HG02870 (cell line): Measurements from ENCODE around the gene MORC1.
"Not testable (repeated sequence)": the region's sequence is repeated elsewhere in the genome, so short reads cannot be mapped to it uniquely, and the experiment has no call there.

ENCODE experiments used
- ATAC-seq: cut with Tn5 transposase; IDR thresholded peaks from one replicate; pipeline ENCODE4 v1.9.1; 2021; ENCODE audit warnings: mild to moderate bottlenecking, moderate library complexity; ENCODE audit not compliant: unreplicated experiment

The MORC1 gene, protein sequence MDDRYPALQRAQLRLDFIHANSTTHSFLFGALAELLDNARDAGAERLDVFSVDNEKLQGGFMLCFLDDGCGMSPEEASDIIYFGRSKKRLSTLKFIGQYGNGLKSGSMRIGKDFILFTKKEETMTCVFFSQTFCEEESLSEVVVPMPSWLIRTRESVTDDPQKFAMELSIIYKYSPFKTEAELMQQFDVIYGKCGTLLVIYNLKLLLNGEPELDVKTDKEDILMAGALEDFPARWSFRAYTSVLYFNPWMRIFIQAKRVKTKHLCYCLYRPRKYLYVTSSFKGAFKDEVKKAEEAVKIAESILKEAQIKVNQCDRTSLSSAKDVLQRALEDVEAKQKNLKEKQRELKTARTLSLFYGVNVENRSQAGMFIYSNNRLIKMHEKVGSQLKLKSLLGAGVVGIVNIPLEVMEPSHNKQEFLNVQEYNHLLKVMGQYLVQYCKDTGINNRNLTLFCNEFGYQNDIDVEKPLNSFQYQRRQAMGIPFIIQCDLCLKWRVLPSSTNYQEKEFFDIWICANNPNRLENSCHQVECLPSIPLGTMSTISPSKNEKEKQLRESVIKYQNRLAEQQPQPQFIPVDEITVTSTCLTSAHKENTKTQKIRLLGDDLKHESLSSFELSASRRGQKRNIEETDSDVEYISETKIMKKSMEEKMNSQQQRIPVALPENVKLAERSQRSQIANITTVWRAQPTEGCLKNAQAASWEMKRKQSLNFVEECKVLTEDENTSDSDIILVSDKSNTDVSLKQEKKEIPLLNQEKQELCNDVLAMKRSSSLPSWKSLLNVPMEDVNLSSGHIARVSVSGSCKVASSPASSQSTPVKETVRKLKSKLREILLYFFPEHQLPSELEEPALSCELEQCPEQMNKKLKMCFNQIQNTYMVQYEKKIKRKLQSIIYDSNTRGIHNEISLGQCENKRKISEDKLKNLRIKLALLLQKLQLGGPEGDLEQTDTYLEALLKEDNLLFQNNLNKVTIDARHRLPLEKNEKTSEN

DNA sequence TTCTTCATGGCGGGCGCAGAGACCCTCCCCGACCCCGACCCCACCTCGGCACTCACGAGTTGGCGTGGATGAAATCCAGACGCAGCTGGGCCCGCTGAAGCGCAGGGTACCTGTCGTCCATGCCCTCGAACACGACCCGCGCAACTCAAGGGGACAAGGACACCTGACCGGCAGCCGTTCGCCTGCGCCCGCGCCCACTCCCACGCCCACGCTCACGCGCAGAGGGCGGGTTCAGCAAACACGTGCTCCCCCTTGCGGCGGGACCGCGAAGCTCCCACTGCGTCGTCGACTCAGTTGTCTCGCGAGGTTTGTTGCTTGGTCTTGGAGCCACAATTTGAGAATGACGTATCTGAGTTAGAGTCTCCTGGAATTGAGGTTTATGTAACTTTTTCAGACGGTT is at the start of gene MORC1:
Gene MORC1 (minus strand): TSS at position 196 of the 400 bp plus-strand sequence. CDS start 75 bp downstream, at position 121.
- ATAC-seq, result no peak

DNA sequence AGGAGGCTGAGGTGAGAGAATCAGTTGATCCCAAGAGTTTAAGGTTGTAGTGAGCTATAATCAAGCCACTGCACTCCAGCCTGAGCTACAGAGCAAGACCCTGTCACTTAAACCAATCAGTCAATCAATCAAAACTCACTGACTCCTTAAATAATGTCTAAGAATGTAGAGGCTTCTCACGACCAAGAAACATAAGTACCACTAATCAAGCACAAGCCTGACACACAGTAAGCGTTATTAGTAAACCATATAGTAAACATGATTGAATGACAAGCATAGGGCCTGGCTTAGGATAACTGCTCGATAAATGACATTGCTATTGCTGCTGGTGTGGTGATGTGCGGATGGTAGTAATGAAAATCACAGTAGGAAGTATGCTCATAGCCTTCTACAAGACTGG is 48.0 kb upstream of the MORC1 start:
- ATAC-seq, result no peak

DNA sequence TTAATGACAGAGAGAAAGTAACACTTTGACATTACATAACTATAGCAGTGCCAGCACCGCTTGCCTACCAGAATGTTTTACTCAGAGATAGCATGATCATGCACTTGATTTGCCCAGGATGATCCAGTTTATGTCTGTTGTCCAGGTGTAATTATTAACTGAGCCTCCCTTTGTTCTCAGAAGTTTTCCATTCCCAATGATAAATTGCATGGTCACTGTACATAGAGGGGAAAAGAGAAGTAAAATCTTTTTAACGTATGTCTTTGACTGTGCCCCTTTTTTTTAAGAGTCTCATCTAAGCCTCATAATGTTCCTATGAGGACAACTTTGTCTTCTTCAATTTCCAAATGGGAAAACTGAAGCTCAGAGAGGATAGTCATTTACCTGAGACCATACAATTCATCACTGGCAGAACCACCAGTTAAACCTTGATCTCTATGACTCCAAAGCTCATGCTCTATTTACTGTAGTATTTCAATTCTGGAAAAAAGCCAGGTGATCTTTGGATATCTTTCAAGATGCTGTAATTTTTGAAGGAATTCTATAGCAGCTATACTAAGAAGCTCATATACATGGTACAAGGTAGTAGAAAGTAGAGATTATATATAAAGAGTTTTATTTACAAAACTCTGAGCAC is 43.7 kb upstream of the MORC1 start:
- ATAC-seq, result no peak

DNA sequence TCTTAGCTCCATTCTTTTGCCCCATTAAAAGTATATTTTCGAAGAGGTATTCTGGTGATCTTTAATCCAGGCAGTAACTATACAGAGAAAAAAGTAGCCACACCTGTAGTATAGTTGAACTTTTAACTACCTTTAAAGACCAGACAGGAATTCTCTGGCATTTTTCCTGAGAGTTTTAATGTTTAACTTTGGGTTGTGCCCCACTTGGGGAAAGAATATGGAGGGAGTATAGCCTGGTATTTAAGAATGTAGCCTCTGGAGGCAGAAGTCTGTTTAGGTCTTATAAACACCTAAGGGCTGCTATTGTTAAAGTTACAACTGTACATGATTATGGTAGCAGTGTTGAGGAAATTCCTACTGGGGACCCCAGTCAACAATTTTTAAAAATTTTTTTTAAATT is 37.9 kb upstream of the MORC1 start:
- ATAC-seq, result no peak

DNA sequence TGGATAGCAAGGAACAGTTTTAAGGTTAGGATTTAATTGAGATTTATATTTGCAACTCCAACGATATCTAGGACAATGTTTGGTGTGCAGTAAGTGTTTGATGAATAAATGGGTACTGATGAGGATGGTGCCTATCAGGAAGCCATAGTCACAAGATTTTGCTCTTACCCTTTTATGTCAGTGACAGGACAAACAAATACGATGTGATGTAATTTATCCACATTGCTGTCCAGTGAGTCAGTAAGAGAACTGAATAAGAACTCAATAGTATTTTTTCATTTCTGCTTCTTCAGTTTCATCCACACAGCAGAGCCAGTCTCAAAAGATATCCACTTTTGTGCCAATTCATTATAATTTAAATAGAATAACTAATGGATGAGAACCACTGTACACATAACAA is 37.0 kb upstream of the MORC1 start:
- no peak for ATAC-seq

DNA sequence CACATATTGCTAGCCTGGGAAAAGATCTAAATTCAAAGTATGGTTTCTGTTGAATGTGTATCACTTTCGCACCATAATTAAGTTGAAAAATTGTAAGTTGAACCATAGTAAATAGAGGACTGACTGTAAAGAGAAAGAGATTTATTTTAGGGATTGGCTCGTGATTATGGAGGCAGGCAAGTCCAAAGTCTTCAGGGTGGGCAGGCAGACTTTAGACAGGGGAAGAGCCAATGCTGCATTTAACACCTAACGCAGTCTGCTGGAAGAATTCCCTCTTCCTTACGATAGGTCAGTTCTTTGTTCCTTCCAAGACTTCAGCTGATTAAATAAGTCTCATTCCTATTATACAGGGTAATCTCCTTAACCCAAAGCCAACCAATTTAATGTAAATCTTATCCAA is 34.4 kb upstream of the MORC1 start:
- ATAC-seq, result no peak

DNA sequence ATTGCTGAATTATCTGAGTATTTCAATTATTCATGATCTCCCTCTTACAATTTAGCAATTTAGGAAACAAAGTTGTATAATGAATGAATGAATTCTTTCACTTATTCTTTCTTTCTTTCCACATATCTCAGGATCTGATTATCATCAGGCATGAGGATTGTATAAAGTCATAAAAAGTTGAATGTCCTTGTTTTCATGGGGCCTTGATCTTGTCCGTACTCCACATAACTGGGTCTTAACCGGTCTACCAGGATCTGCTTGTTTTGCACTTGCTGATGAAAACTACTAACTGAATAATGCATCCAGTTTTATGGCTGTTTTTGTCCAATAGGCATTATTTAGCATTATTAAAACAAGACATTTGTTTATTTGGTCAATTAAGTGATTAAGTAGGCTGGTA is 31.1 kb upstream of the MORC1 start:
- ATAC-seq, result no peak

DNA sequence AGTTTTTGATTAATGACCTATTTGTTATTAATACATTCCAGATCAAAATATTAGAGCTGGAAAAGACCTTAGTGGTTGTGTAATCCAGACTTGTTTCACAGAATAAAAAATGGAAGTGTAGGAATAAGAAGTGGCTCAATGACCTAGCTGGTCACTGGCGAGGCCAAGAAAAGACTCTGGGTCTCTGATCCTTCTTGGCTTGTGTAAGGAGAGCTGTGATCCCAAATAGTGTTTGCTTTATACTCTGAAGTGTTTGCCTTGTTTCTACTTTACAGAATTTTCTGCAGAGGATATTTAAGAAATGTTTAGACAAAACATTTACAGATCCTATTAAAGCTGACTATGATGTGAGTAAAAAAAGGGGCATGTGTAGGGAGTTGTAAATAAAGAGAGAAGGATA is 25.7 kb upstream of the MORC1 start:
- no peak for ATAC-seq

DNA sequence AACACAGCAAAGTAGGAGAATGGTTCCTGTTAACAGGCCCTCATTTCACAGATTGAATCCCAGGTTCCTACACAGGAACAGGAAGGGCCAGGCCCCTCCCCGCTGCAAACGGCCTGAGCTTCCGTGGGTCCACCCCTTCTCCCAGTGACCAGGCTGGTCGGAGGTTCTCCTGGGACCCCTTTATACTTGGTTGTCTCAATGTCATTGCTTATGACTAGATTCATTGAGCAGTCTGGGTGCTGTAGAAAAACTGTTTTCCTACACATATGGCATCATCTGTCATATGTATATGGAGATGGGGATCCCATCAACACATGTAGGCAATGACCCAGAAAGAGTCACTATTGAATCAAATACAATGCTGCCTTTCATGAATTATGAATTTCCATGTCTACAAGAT is 22.4 kb upstream of the MORC1 start:
- ATAC-seq, result no peak

DNA sequence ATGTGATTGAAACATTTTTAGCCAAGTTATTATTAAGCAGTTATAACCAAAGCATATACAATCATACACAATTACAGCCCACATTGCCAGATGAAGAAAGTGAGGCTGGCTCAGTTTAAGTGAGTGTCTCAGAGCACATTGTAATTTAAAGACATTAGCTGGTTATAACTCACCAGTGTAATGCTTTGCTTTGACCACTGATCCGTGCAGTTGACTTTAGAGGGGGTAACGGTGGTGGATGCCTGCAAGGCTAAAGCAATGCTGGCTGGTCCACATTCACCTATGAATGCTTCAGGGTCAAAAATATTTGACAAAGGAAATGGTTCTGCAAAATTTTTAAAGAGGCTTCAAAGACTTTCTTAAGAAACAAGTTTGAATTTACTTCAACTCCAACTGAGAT is 19.8 kb upstream of the MORC1 start:
- ATAC-seq, result no peak

DNA sequence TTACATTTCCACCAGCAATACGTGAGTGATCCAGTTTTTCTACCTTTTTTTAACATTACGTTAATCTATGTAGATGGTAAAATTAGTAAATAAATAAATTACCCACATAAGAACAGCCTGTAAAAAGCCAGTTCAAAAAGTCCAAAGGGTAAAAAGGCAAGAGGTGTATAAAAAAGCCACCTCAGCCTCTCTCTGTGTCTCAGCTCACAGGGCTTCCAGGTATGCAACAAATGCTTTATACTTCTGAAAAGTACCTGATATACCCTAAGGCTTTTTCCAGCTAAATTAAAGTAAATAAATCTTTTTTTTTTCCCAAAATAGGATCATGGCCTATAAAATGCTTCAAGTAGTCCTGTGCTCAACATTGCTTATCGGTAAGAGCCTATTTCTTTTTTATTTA is 18.6 kb upstream of the MORC1 start, which contains the start of gene C3orf85:
Gene C3orf85 (plus strand): TSS at position 197 of the 400 bp plus-strand sequence. CDS start 129 bp downstream, at position 326.
- no peak for ATAC-seq

DNA sequence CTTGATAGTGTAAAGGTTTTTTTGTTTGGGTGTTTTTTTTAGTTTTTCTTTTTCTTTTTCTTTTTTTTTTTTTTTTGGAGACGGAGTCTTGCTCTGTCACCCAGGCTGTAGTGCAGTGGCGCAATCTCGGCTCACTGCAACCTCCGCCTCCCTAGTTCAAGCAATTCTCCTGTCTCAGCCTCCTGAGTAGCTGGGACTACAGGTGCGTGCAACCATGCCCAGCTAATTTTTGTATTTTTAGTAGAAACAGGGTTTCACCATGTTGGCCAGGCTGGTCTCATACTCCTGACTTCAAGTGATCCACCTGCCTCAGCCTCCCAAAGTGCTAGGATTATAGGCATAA is 15.5 kb upstream of the MORC1 start:
- not testable (repeated sequence) for ATAC-seq

DNA sequence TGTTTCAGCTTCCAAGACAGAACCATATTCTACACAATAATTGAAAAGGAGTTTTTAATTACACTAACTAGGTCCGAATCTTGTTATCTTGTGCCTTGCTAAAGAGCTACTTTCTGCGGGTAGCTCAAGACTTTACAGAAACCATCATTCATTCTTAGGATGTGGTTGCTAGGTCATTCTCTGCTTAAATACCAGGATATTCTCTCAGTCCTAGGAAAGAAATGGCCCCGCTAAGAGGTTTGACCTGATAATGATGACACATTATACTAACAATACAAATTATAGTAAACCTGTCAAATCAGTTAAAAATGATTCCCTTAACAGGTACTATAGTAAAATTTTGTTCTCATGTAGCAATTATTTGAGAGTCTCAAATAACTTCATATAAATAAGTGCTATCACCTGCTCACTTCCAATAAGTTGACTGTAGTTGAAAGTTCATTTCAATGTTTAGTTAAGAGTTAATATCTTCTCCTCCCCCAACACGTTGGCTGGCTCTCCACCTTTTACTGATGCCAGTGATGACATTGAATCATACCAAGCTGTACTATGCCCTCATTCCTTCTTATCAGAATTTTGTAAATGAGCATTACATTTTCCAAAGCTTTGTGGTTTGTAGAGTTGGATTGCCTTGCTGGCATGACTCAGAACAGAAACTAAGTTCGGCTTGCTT is 15.0 kb upstream of the MORC1 start:
- ATAC-seq, result no peak

DNA sequence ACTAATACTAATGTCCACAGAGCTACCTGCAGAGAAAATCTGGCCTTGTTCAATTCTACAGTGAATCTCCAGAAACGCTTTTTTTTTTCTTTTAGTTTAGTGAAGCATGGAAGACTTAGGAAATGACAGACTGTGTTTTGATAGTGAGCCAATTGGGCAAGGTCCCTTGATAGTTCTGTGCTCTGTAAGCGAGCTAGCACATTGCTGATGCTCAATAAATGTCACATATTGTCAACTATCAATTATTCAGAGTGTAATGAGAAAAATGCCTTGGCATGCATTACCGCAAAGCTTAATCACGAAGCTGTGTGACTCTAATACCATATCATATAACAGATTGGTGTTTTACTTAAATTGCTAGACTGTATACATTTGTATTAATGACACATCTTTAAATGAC is 13.3 kb upstream of the MORC1 start:
- no peak for ATAC-seq

DNA sequence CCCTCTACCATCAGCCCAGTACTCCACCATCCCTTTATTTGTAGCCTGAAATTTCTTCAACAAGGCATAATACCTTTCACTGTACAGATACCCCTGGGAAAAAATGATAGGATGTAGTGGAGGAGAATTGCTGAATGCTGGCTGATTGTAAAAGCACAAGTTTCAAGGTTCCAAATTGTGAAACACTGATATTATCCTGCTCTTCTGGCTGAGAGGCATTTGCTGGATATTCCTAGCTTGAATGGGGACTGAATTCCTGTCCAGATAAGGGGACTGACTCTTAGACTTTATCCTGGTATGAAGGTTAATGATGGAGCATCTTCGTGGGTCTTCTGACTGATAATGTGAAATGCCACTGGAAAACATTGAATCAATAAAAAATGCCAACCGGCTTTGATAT is 9.6 kb upstream of the MORC1 start:
- ATAC-seq, result no peak

DNA sequence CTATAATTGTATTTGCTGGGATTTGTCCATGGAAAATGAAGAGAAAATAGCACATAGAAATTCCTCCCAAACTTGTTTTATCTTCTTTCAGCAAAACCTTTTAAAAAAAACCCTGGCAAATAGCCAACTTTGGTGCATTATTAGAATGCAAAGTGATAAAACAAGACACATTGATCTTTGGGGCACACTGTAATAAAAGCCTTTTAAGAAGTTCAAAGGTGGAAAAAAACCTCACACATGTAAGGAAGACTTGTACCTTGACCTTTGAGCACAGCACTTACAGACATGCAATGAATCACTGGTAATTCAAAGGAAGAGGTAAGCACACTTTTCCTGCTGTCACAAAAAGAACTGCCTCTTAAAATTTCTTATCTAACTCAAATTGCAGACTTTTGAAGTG is 8.0 kb upstream of the MORC1 start:
- ATAC-seq, result no peak

DNA sequence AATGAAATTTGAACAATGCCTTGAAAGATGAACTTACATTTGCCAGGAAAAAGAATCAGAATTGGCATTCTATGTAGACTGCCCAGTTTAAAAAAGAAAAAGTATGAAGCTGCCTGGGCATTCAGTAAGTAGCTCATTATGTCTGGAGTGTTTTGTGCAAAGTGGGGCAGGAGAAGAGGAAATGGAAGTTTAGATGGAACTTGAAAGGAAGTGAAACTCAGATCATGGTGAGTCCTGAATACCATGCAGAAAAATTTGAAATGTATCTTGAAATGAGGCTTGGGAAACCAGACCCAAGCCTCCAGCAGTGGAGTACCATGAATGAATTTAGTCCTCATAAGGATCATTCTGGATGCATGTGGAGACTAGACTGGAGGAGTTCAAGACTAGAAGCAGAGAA is 4.8 kb upstream of the MORC1 start:
- no peak for ATAC-seq

DNA sequence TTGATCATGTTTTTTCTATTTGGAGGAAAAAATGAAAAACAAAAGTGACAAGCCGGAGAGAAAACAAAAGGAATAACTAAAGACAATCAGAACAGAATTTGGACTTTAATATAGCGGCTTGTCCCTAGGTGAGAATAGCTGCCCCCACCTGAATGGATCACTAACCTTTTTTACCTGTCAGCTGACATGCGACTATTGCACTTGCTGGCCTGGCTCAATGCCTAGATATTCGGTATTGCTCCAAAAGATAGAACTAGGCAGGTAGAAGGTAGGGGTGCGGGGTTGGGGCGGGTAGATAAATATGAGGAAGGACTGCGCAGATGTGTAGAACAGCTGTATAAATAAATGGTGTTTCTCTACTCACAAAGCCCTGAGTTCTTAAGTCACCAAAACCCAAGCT is 650 bp upstream of the MORC1 start:
- ATAC-seq, result no peak

DNA sequence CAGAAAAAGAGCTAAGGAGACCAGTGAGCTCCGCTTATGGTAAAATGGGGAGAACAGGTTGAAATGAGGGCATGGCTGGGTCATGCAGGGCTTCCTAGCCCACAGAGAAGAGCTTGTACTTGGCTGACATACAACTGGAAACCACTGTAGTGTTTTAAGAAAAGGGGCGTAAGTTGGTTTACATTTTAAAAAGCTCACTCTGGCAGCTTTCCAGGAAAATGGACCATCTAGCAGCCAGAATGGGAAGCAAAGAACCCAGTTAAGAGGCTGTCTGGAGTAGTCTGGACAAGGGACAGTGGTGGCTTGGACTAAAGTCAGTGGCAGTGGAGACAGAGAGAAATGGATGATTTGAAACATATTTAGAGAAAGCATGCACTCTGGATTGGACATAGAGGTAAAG is 1.9 kb downstream of the MORC1 start:
- ATAC-seq, result no peak

DNA sequence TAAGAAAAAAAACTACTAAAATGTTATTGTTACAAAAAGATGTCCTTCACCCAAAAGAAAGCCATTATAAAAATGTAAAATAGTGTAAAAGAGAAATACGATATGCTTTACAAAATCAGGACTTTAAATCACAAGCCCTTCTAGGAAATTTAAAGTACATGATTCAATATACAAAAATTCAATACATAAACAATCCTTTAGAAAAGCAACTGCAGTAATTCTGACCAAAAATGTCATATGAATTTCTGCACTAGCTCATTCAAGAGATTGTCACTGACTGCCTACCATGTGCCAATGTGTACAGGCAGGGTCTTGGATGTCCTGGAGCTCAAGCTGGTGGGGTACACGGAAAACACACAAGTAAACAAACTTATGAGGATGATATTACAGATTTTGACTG is 2.5 kb downstream of the MORC1 start:
- no peak for ATAC-seq

DNA sequence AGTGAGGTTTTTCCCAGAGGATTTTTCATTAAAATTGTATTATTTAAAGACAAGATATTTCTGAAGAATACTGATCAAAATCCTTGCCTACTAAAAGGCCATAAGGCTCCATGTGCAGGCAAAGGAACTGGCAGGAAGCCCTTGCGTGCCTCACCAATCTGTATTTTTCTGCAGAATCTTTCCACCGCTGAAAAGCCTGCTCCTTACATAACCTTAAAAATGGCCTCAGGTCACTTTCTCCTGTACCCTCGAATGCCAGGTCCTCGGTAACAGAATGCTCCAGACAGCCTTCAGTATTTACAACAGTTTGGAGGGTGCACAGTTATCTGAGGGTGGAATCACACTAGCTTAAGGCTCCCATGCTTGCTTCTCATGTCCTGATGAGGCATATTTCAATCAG is 3.2 kb downstream of the MORC1 start:
- no peak for ATAC-seq
